Limb (tissue), 2 donors: ENCODE data around the gene CPEB3.
A peak's percentile ranks its signal among the peaks of the same experiment; 100 is the strongest.

ENCODE experiments used
- DNase-seq, 2 donors: peaks; one replicate each; pipeline ENCODE4 v3.0.0-alpha.2; 2016; ENCODE audit errors: extremely low spot score in 2 of 2

The CPEB3 gene

GRCh38 chr10:92213049-92213448 lies 77.8 kb downstream of the CPEB3 start:
- no peak for DNase-seq

DNA sequence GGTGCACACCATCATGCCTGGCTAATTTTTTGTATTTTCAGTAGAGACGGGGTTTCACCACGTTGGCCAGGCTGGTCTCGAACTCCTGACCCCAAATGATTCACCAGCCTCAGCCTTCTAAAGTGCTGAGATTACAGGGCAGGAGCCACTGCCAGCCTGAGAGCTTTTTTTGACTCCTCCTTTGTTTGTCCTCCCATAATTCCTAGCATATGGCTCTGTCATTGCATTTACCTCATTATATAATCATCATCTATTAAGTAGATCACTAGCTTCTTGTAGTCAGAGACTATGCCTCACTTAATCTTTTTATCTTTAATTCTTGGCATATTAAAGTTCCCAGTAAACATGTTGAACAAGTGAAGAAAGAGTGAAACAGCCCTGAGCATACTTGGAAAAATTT lies 82.1 kb downstream of the CPEB3 start:
- no peak for DNase-seq

DNA sequence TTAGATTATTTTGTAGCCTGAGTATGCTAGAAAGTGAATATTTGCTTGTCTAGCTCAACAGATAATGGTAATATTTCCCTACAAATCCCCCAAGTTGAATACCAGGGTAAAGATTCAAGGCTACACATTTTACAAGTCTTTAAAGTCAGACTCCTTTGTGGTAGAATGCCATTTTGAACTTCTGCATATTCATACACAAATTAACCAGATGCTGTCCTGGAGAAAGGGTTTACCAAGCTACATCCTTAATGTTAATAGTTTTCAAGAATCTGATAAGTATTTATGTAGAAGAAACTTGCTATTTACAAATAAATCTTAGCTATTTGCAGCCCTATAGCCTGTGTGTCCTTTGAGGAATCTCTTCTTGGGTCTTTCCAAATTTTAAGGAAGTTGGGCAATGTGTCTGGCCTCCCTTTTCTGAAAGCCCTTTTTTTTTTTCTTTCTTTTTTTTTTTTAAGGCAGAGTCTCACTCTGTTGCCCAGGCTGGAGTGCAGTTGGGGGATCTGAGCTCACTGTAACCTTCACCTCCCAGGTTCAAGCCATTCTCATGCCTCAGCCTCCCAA lies 82.6 kb downstream of the CPEB3 start:
- DNase-seq = no peak

- DNase-seq = no peak
These were observed 83.8 kb downstream of the CPEB3 start for GRCh38 chr10:92207061-92207460.

- DNase-seq = no peak
These were observed 86.8 kb downstream of the CPEB3 start for GRCh38 chr10:92203919-92204623.

DNA sequence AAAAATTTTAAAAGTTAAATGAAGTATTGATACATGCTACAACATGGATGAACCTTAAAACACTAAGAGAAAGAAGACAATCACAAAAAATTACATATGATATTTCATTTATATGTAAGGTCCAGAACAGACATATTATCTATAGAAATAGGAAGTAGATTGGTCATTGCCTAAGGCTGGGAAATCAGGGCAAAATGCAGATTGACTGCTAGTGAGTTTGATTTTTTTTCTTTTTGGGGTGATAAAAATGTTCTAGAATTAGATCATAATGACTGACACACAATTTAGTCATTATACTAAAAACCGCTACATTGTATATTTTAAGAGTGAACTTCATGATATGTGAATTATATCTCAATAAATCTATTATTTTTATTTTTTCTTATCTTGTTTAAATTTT lies 88.3 kb downstream of the CPEB3 start:
- no peak for DNase-seq

GRCh38 chr10:92200564-92200963 lies 90.3 kb downstream of the CPEB3 start:
- no peak for DNase-seq

DNA sequence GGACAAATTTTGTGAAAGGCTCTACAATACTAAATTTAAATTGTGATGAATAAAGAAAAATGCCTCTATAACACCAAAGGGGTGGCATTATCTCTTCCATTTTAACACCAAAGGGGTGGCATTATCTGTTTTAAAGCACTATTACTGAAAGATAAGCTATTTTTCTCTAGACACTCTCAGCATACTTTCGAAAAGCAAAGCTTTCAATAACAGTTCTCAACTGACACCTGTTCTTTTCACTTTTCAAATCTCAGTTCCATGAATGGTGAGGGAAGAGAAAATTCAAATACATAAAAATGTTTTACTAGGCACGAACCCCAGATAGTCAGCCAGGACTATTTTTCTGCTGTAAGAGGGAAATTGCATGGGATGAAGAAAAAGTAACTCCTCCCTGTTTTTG lies 103.8 kb downstream of the CPEB3 start:
- DNase-seq = no peak

GRCh38 chr10:92184977-92185376 lies 105.9 kb downstream of the CPEB3 start:
- no peak for DNase-seq

GRCh38 chr10:92183199-92183598 lies 107.7 kb downstream of the CPEB3 start:
- DNase-seq = no peak

- DNase-seq = no peak
These were observed 109.3 kb downstream of the CPEB3 start for GRCh38 chr10:92181575-92181974.

DNA sequence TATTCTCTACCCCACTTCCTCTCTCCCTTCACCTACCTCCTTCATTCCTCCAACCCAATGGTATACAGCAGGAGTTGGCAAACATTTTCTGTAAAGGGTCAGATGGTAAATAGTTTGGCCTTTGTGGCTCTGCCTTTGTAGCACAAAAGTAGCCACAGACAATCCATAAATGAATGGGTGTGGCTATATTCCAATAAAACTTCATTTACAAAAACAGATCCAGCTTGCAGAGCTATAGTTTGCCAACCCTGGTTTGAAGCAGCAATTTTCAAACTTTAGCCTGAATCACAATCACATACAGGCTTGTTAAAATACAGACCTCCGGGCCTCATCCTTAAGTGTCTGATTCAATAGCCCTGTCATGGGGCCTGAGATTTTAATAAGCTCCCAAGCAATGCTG lies 110.5 kb downstream of the CPEB3 start:
- DNase-seq = no peak

DNA sequence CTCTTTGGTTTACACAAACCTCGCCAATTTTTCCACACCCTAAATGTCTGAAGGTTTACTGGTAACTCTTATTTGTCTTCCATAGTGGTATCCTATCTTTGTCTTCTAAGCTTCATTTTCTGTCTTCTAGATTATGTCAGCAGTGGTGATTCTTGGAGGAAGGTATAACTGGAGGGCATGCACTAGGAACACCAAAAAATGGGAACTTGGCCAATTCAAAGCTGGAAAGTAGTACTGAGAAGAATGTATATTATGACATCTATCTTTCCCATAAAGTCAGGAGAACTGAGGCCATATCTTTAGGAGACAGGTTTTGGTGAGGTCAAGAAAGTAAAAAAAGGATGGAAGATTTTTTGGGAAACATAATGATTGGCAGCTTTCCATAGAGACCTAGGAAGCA lies 113.3 kb downstream of the CPEB3 start:
- no peak for DNase-seq

DNA sequence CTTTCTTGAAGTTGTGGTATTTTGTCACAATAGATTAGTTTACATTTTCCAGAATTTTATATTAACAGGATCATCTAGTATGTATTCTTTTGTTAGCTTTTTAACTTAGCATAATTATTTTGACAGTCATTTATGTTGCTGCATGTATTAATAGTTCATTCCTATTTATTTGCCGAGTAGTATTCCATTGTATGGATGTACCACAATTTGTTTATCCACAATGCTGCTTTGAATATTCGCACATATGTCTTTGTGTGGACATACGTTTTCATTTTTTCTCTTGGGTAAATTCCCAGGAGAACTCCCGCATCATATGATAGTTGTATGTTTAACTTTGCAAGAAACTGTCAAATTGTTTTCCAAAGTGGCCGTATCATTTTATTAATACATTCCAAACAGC lies 115.7 kb downstream of the CPEB3 start:
- DNase-seq = no peak

- no peak for DNase-seq
These were observed 116.9 kb downstream of the CPEB3 start for GRCh38 chr10:92173996-92174395.

GRCh38 chr10:92164036-92164696 lies 126.7 kb downstream of the CPEB3 start:
- DNase-seq = peak in 1 of 2 donors; percentile 59

- no peak for DNase-seq
These were observed 128.3 kb downstream of the CPEB3 start for GRCh38 chr10:92162541-92162940.

GRCh38 chr10:92156874-92157773 lies 133.8 kb downstream of the CPEB3 start:
- DNase-seq = no peak

DNA sequence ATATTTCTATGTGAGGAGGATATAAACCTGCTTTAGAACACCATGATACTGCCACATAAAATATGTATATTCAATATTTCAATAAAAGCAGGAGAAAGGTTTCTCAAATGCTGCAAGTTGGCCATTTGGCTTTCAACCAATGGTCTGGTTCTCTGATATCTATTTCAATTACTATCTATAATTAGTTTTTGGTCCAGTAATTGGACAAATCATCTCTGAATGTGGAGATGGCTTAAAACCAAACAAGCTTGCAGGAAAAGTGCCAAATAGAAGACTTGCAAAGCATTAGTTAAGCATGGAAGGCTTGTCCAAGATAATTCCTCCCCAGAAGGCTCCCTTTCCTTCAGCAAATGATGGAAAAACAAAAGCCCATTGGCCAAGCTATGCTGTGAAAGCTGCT lies 140.1 kb downstream of the CPEB3 start:
- DNase-seq = no peak

DNA sequence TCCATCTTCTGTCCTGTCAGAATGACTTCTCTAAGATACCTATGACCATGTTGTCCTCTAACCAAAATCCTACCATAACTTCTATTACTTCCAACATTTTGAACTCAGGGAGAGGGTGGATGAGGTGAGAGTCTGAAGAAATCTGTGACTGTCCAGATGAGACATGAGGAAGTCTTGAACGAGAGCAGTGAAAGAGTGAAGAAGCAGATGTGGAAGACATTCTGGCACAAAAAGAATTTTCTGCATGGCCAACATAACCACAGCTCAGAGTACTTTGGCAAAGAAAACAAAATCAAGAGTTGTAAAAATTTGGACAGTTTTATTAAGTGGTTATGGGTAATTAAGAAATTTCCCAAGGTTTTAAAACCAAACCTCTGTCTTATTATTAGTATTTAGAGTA lies 141.6 kb downstream of the CPEB3 start:
- DNase-seq = no peak

DNA sequence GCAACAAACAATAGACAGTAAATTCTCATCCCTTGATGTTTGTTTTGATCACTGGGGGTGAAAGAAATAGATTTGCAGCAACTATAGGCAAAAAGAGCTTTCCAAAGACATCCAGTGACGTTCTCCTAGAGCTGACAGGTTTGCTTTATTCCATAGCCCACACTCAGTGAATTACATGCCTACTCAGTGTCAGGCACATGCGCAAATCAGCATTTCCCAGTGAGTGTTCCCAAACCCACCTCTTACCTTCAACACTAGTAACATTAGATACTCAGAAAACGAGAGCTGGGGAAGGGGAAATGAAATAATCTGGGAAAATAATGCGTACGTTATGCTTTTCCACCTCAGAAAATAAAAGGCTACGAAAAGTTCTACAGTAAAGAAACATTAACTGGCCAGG lies 144.1 kb downstream of the CPEB3 start:
- DNase-seq = no peak

- no peak for DNase-seq
These were observed 144.8 kb downstream of the CPEB3 start for GRCh38 chr10:92146107-92146506.
